ENCODE data around the gene KLHL6.

KLHL6 gene

GRCh38 chr3:183548262-183548769 lies 7.2 kb downstream of the KLHL6 start:
- TF ChIP-seq CTCF (IDR thresholded peaks at IDR 0.05): no peak
- no peak for TF ChIP-seq ZFX (IDR thresholded peaks at IDR 0.05; ENCODE audit: borderline replicate concordance)
- no peak overlapping the region for H3K27ac ChIP-seq

- TF ChIP-seq CTCF (IDR thresholded peaks at IDR 0.05): no peak
- TF ChIP-seq ZFX (IDR thresholded peaks at IDR 0.05; ENCODE audit: borderline replicate concordance): no peak
- H3K27ac ChIP-seq: no peak overlapping the region
Observed at GRCh38 chr3:183546625-183547024, 8.9 kb downstream of the KLHL6 start.

GRCh38 chr3:183545708-183546107 lies 9.8 kb downstream of the KLHL6 start:
- TF ChIP-seq ZFX (IDR thresholded peaks at IDR 0.05; ENCODE audit: borderline replicate concordance): no peak
- no peak for TF ChIP-seq CTCF (IDR thresholded peaks at IDR 0.05)
- H3K27ac ChIP-seq: no peak overlapping the region

GRCh38 chr3:183542355-183542754 lies 13.2 kb downstream of the KLHL6 start:
- H3K27ac ChIP-seq: no peak overlapping the region
- TF ChIP-seq ZFX (IDR thresholded peaks at IDR 0.05; ENCODE audit: borderline replicate concordance): no peak
- no peak for TF ChIP-seq CTCF (IDR thresholded peaks at IDR 0.05)

GRCh38 chr3:183541738-183542137 lies 13.8 kb downstream of the KLHL6 start:
- TF ChIP-seq CTCF (IDR thresholded peaks at IDR 0.05): no peak
- TF ChIP-seq ZFX (IDR thresholded peaks at IDR 0.05; ENCODE audit: borderline replicate concordance): no peak
- H3K27ac ChIP-seq: no peak overlapping the region

GRCh38 chr3:183541235-183541655 lies 14.3 kb downstream of the KLHL6 start:
- H3K27ac ChIP-seq: no peak overlapping the region

More at GRCh38 chr3:183541235-183541655, 14.3 kb downstream of the KLHL6 start:
- no peak for TF ChIP-seq CTCF (IDR thresholded peaks at IDR 0.05)
- no peak for TF ChIP-seq ZFX (IDR thresholded peaks at IDR 0.05; ENCODE audit: borderline replicate concordance)
